Stimulated activated CD8-positive, alpha-beta memory T cell treated with anti-CD3 and anti-CD28 coated beads, Interleukin-7, amount 100 ng/mL, for 24 hours (primary cell): ENCODE data around the gene KNDC1.
"Not testable (repeated sequence)": the region's sequence is repeated elsewhere in the genome, so short reads cannot be mapped to it uniquely, and the experiment has no call there.

Experiments
- DNase-seq: peaks from one replicate; pipeline ENCODE4 v3.0.0-alpha.2; 2020; ENCODE audit warnings: low read depth

KNDC1 gene

GRCh38 chr10:133161486-133162109, 1.6 kb downstream of the KNDC1 start:
- DNase-seq: no peak

GRCh38 chr10:133162178-133162909, 2.3 kb downstream of the KNDC1 start:
- no peak for DNase-seq

GRCh38 chr10:133162910-133163856, 3.2 kb downstream of the KNDC1 start:
- DNase-seq: no peak

GRCh38 chr10:133163889-133164815, 4.1 kb downstream of the KNDC1 start:
- DNase-seq: no peak

GRCh38 chr10:133164816-133165555, 5.0 kb downstream of the KNDC1 start:
- no peak for DNase-seq

DNA sequence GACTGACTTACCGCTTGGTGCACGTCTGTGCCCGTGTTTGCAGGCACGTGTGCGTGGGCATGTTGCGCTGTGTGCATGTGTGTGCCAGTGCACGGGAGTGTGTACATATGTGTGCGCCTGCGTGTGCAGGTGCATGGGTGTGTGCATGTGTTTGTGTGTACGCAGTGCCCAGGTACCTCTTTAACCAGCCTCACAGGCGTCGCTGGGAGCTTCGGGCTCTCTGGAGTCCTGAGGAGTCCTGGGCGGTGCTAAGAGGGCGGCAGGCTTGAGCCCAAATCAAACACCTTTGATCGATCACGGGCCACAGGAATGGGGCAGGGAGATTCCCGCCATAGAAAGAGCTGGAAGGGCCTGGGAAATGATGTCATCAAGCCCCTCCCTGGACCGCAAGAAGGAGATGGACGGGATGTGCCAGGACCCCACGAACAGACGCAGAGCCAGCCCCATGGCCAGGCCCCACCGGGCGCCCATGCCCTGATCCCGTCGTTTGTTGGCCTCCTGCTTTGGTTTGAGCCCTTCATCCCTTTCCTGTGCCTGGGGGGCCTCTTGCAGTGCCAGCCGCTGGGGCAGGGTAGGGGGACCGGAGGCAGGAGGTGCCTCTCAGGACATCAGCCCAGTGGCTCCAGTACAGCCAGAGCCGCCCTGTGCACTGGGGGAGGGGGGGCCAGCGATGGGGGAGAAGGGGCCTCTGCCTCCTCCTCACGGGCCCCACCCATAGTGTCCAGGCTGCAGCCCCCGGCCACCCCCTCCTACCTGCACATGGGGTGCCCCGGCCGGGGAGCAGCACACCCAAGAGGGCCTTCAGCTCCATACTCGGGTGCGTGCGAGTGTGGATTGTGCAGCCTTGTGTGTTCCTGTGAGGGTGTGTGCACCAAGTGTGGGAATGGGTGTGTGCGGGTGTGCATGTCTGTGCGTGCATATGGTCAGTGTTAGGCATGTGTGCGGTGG, 5.8 kb downstream of the KNDC1 start:
- no peak for DNase-seq

DNA sequence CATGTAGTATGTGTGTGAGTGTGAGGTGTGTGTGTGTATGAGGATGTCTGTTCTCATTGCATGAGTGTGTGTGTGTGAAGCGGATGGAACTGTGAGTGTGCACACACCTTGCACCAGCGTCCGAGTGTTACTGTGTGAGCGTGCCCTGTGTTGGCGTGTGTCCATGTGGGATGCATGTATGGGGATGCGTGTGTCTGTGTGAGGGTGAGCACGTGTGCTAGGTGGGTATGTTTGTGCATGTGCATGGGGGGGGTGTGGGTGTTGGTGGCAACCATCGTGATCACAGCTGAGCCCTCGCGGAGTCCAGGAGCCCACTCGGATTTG, 6.4 kb downstream of the KNDC1 start:
- no peak for DNase-seq

- DNase-seq: no peak
These were observed 7.0 kb downstream of the KNDC1 start for GRCh38 chr10:133166828-133167692.

GRCh38 chr10:133167693-133168616, 7.9 kb downstream of the KNDC1 start:
- DNase-seq: no peak

- DNase-seq: no peak
These were observed 8.6 kb downstream of the KNDC1 start for GRCh38 chr10:133168617-133169031.

DNA sequence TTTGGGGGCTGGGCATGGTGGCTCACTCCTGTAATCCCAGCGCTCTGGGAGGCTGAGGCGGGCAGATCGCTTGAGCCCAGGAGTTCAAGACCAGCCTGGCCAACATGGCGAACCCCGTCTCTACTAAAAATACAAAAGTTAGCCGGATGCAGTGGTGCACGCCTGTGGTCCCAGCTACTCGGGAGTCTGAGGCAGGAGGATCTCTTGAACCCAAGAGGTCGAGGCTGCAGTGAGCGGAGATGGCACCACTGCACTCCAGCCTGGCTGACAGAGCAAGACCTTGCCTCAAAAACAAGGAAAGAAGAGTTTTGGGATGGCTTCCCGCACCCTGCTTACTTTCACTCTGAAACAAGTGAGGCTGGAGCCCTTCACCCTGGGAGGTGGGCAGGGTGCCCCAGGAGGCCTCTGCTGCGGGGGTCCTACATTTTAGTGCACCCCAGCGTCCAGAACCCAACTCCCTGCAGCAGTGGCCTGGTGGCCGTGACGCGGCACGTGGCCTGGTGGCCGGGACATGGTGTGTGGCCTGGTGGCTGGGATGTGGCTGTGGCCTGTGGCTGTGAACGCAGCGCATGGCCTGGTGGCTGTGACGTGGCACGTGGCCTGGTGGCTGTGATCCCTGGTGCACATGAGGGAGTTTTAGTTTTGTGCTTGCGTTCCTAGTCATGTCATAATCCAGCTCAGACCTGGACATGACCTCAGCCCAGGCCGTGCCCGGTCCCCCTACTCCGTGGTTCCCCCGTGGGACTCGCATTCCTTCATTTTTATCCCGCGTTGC, 9.3 kb downstream of the KNDC1 start:
- DNase-seq: no peak

GRCh38 chr10:133170092-133170491, 10.1 kb downstream of the KNDC1 start:
- no peak for DNase-seq

GRCh38 chr10:133173860-133174640, 14.0 kb downstream of the KNDC1 start:
- DNase-seq: no peak

- DNase-seq: no peak
These were observed 14.8 kb downstream of the KNDC1 start for GRCh38 chr10:133174689-133175263.

GRCh38 chr10:133175624-133176023, 15.6 kb downstream of the KNDC1 start:
- DNase-seq: not testable (repeated sequence)

DNA sequence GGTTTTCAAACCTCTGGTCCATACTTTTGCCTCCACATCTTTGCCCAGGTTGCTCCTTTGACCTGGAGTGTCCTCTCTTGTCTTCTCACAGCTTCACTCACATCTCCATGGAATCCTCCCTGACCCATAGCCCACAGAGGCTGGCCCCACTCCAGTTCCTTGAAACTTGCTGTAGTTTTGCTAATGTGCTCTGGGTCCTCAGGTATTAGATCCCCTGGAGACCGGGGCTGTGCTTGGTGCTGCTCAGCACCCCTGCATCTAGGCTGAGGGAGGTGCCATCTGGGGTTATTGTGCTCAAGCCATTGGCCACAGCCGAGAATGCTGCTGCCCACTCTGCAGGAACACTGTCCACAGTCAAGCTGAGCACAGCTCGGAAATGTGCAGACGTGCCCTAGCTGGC, 16.5 kb downstream of the KNDC1 start:
- no peak for DNase-seq
